HepG2 (cell line): Measurements from ENCODE around the gene ABHD13. TPM values are rescaled to one million over a fixed set of nuclear protein-coding genes. Genes with fewer than 3 reads are reported as not detected.

ENCODE experiments used
- ATAC-seq: fragments of 200-7000 bp; cut with Tn5 transposase; 3 replicates; pipeline ENCODE4 v1.9.1; 2020; ENCODE audit warnings: mild to moderate bottlenecking, moderate library complexity
- BruUV-seq: library from RNA; stranded (reverse); fragments of 400-500 nt; replicated peaks from 2 replicates; lab custom pipeline; 2021; lab: Mats Ljungman, UMichigan
- CTCF ChIA-PET: fragments of 300-600 bp; formaldehyde crosslinking; extraction: SDS; loops from one replicate; lab custom pipeline; 2021; ENCODE audit warnings: low total read pairs, inconsistent platforms, low intra/inter-chr PET ratio; lab: Yijun Ruan, JAX
- POLR2A ChIA-PET: fragments of 350-600 bp; sonication (Branson Sonifier 250); formaldehyde crosslinking; loops from one replicate; lab custom pipeline; 2020; ENCODE audit warnings: antibody characterized with exemption, inconsistent platforms; lab: Yijun Ruan, JAX
- DNase-seq: peaks from one replicate; pipeline ENCODE4 v3.0.0-alpha.2; 2015; ENCODE audit warnings: low spot score
- FAIRE-seq: peaks from 3 replicates; lab custom pipeline; 2011; peaks lifted over from hg19 to GRCh38; lab: Jason Lieb, UNC
- H2AFZ ChIP-seq: one replicate; pipeline ENCODE4 v1.6.1; 2011; ENCODE audit warnings: low read length, inconsistent platforms
- H3K27ac ChIP-seq: fragments of 300-600 bp; 3 replicates; pipeline ENCODE4 v1.8.0; 2011; ENCODE audit warnings: mixed run types, mild to moderate bottlenecking, mixed read lengths, low read length, inconsistent platforms; ENCODE audit not compliant: insufficient read depth; ENCODE audit errors: extremely low read length
- H3K27me3 ChIP-seq, 2 experiments: fragments of 200-600 bp in 1 of 2; 2 replicates in 1 of 2; 3 replicates in 1 of 2; pipeline versions ENCODE4 v1.6.0 to v1.8.0; 2011; ENCODE audit warnings: low read length in 2 of 2, mild to moderate bottlenecking in 2 of 2, moderate library complexity in 2 of 2, inconsistent platforms in 1 of 2; ENCODE audit not compliant: insufficient read depth in 2 of 2, control insufficient read depth in 1 of 2
- H3K36me3 ChIP-seq, 2 experiments: fragments of 200-600 bp in 1 of 2; replicated peaks in 1 of 2; 2 replicates in 1 of 2; 3 replicates in 1 of 2; pipeline versions ENCODE4 v1.5.1 to v1.8.0; 2011; ENCODE audit warnings: low read length in 2 of 2, inconsistent platforms in 1 of 2; ENCODE audit not compliant: insufficient read depth in 2 of 2, control insufficient read depth in 1 of 2
- H3K4me1 ChIP-seq: 2 replicates; pipeline ENCODE4 v1.5.1; 2012; ENCODE audit warnings: low read length, inconsistent platforms; ENCODE audit not compliant: insufficient read depth
- H3K4me2 ChIP-seq: 2 replicates; pipeline ENCODE4 v1.6.0; 2011; ENCODE audit warnings: low read depth, low read length, inconsistent platforms
- H3K4me3 ChIP-seq, 3 experiments: fragments of 200-600 bp in 1 of 3; sonication (generic), shearing (Covaris generic) in 1 of 3; replicated peaks in 1 of 3; 2 replicates each; pipeline ENCODE4 v1.5.1; 2011 to 2016; ENCODE audit warnings: low read length in 3 of 3, inconsistent platforms in 2 of 3, low read depth in 2 of 3, mild to moderate bottlenecking in 2 of 3, control low read depth in 1 of 3, mixed read lengths in 1 of 3; ENCODE audit not compliant: insufficient read depth in 1 of 3
- H3K79me2 ChIP-seq: one replicate; pipeline ENCODE4 v1.6.1; 2011; ENCODE audit warnings: low read length, inconsistent platforms; ENCODE audit not compliant: insufficient read depth
- H3K9ac ChIP-seq: 2 replicates; pipeline ENCODE4 v1.6.0; 2011; ENCODE audit warnings: mild to moderate bottlenecking, low read depth, low read length, inconsistent platforms; ENCODE audit not compliant: insufficient read depth
- H3K9me3 ChIP-seq: 2 replicates; pipeline ENCODE4 v1.5.1; 2012; ENCODE audit warnings: mild to moderate bottlenecking, low read length
- H4K20me1 ChIP-seq: 2 replicates; pipeline ENCODE4 v1.6.0; 2011; ENCODE audit warnings: inconsistent platforms, mild to moderate bottlenecking, low read length, moderate library complexity; ENCODE audit not compliant: insufficient read depth
- ELK4 ChIP-seq: sonication (generic); formaldehyde crosslinking; IDR thresholded peaks from 2 replicates; pipeline ENCODE4 v1.9.0; 2021; ENCODE audit warnings: missing genetic modification reagents, borderline replicate concordance
- PHF20 ChIP-seq: sonication (generic); formaldehyde crosslinking; IDR thresholded peaks from 2 replicates; pipeline ENCODE4 v1.5.0; 2020; ENCODE audit warnings: mild to moderate bottlenecking, missing genetic modification reagents
- POGK ChIP-seq: sonication (generic); formaldehyde crosslinking; conservative IDR thresholded peaks from 2 replicates; pipeline ENCODE4 v1.8.0; 2022; ENCODE audit warnings: mild to moderate bottlenecking, moderate library complexity, missing genetic modification reagents
- ZNF7 ChIP-seq: IDR thresholded peaks from 2 replicates; pipeline ENCODE4 v1.6.1; 2016; ENCODE audit warnings: missing biosample characterization, missing genetic modification reagents
- ZNF746 ChIP-seq: sonication (generic); formaldehyde crosslinking; IDR thresholded peaks from 2 replicates; pipeline ENCODE4 v1.8.0; 2022; ENCODE audit warnings: mild to moderate bottlenecking, missing genetic modification reagents
- WGBS: methylation state at CpG from one replicate; pipeline ENCODE4 v1.1.6; 2017; ENCODE audit warnings: low lambda C conversion rate; 5-methylcytosine and 5-hydroxymethylcytosine counted together
- in situ Hi-C: cut with HindIII; loops from 2 replicates; pipeline ENCODE4 v1.10.0; 2017; ENCODE audit warnings: low pct_unique_long_range_greater_than_20kb; ENCODE audit not compliant: extremely low pct_ligation_motif_present
- intact Hi-C: fragments of 100-400 bp; cut with micrococcal nuclease; formaldehyde crosslinking; loops from one replicate; pipeline ENCODE4 v1.10.0; 2022; ENCODE audit not compliant: unreplicated experiment
- polyA plus RNA-seq, 8 experiments: library from polyadenylated mRNA; depleted of rRNA in 3 of 8; stranded (reverse) in 7 of 8; unstranded in 1 of 8; fragments of >200 nt; fragmentation: Illumina TruSeq in 4 of 8; extraction: Trizol in 4 of 8; gene quantifications; 2 replicates each; pipeline versions ENCODE4 v1.2.1 to v1.2.3, GENCODE V29; 2011 to 2016; ENCODE audit warnings: low read depth in 4 of 8, missing spikeins in 1 of 8, mixed read lengths in 1 of 8; ENCODE audit not compliant: insufficient read depth in 1 of 8
- total RNA-seq, 5 experiments: library from RNA; depleted of rRNA; stranded (reverse); fragments of >200 nt; fragmentation: Illumina TruSeq; extraction: Trizol; gene quantifications; 2 replicates each; pipeline ENCODE4 v1.2.3, GENCODE V29; 2016; ENCODE audit warnings: low read depth in 1 of 5
- TF ChIP-seq, protein P1 (sequence below): sonication (generic); formaldehyde crosslinking; IDR thresholded peaks from 2 replicates; pipeline ENCODE4 v1.9.0; 2021; ENCODE audit warnings: missing genetic modification reagents, mild to moderate bottlenecking, borderline replicate concordance
- TF ChIP-seq, protein P2 (sequence below): sonication (generic); formaldehyde crosslinking; IDR thresholded peaks from 2 replicates; pipeline ENCODE4 v1.5.0; 2020; ENCODE audit warnings: missing genetic modification reagents

ABHD13 gene
- total and polyA plus RNA-seq, 2 of the 13 experiments (the other 11 are each of a cell fraction or from before 2014, with no cell fraction given) = 4.3 to 6.2 TPM

GRCh38 chr13:108272333-108272732 is 54.1 kb downstream of the ABHD13 start:
- TF ChIP-seq ELK4 = no peak
- TF ChIP-seq, protein P1, sequence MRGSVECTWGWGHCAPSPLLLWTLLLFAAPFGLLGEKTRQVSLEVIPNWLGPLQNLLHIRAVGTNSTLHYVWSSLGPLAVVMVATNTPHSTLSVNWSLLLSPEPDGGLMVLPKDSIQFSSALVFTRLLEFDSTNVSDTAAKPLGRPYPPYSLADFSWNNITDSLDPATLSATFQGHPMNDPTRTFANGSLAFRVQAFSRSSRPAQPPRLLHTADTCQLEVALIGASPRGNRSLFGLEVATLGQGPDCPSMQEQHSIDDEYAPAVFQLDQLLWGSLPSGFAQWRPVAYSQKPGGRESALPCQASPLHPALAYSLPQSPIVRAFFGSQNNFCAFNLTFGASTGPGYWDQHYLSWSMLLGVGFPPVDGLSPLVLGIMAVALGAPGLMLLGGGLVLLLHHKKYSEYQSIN (CRISPR knock-in tag) = no peak
- TF ChIP-seq PHF20 (CRISPR knock-in tag) = no peak
- no peak for TF ChIP-seq ZNF7 (CRISPR knock-in tag)
- TF ChIP-seq ZNF746 (CRISPR knock-in tag) = no peak
- Histone ChIP-seq H3K4me2 (no peak overlapping the region), H3K9ac (no peak overlapping the region), H3K9me3 (no peaks in the 10 kb centered on the region), H3K4me1 (peaks cover 12% of the 10 kb centered on the region; the same call in 1 of the 2 replicates), H3K27ac (no peak overlapping the region), H3K36me3 (no peaks in the 10 kb centered on the region), H3K4me3 (no peak overlapping the region), H3K79me2 (no peaks in the 10 kb centered on the region), H3K27me3 (no peaks in the 10 kb centered on the region), H2AFZ (no peak overlapping the region), H4K20me1 (no peaks in the 10 kb centered on the region)
- ChIA-PET CTCF (no interaction called here), POLR2A (no interaction called here)
- BruUV-seq = no TSS peak
- intact Hi-C loops (no loop called here), in situ Hi-C loops (no loop called here)
- FAIRE-seq (no peak), DNase-seq (no peak), ATAC-seq (no peak)

GRCh38 chr13:108273429-108274118 is 55.4 kb downstream of the ABHD13 start:
- WGBS = 1% methylated on average over 5 of the region's 5 CpGs
- in situ Hi-C loops = no loop called here
- TF ChIP-seq, protein P2, sequence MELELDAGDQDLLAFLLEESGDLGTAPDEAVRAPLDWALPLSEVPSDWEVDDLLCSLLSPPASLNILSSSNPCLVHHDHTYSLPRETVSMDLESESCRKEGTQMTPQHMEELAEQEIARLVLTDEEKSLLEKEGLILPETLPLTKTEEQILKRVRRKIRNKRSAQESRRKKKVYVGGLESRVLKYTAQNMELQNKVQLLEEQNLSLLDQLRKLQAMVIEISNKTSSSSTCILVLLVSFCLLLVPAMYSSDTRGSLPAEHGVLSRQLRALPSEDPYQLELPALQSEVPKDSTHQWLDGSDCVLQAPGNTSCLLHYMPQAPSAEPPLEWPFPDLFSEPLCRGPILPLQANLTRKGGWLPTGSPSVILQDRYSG (CRISPR knock-in tag) = no peak
- TF ChIP-seq POGK (CRISPR knock-in tag) = no peak
- BruUV-seq = no TSS peak
- intact Hi-C loops = no loop called here
- no peaks in the 10 kb centered on the region; a peak in 1 of 5 replicates for H3K27me3 ChIP-seq
- no peaks in the 10 kb centered on the region for H3K9me3 ChIP-seq
- no peak for DNase-seq
- H3K4me3 ChIP-seq = no peak overlapping the region
- no peak overlapping the region for H3K4me2 ChIP-seq
- ChIA-PET CTCF (no interaction called here), POLR2A (no interaction called here)
- H3K27ac ChIP-seq = no peak overlapping the region
- ATAC-seq = no peak
- no peak overlapping the region for H2AFZ ChIP-seq
- no peaks in the 10 kb centered on the region for H3K79me2 ChIP-seq
- no peak overlapping the region for H3K9ac ChIP-seq
- H3K36me3 ChIP-seq = no peaks in the 10 kb centered on the region
- peaks cover 12% of the 10 kb centered on the region; the same call in 1 of the 2 replicates for H3K4me1 ChIP-seq
- no peaks in the 10 kb centered on the region for H4K20me1 ChIP-seq
- no peak for FAIRE-seq
